GM18498 (cell line): ENCODE measurements around the gene ITPKB.
"Not testable (repeated sequence)": the region's sequence is repeated elsewhere in the genome, so short reads cannot be mapped to it uniquely, and the experiment has no call there.

Source experiments
- ATAC-seq: cut with Tn5 transposase; IDR thresholded peaks from one replicate; pipeline ENCODE4 v1.9.1; 2021; ENCODE audit warnings: mild to moderate bottlenecking, moderate library complexity; ENCODE audit not compliant: unreplicated experiment

The ITPKB gene

GRCh38 chr1:226732856-226733291 lies 6.2 kb downstream of the ITPKB start:
- no peak for ATAC-seq

- ATAC-seq = no peak
Measured at GRCh38 chr1:226731257-226731893, 7.7 kb downstream of the ITPKB start.

GRCh38 chr1:226730836-226731235 lies 8.2 kb downstream of the ITPKB start:
- no peak for ATAC-seq

- ATAC-seq = no peak
Measured at GRCh38 chr1:226730071-226730470, 9.0 kb downstream of the ITPKB start.

- no peak for ATAC-seq
Measured at GRCh38 chr1:226728448-226728847, 10.6 kb downstream of the ITPKB start.

- no peak for ATAC-seq
Measured at GRCh38 chr1:226725897-226726267, 13.2 kb downstream of the ITPKB start.

- no peak for ATAC-seq
Measured at GRCh38 chr1:226723657-226724532, 15.2 kb downstream of the ITPKB start.

GRCh38 chr1:226722901-226723656 lies 16.0 kb downstream of the ITPKB start:
- no peak for ATAC-seq

- ATAC-seq = no peak
Measured at GRCh38 chr1:226722240-226722900, 16.7 kb downstream of the ITPKB start.

- not testable (repeated sequence) for ATAC-seq
Measured at GRCh38 chr1:226720574-226720973, 18.5 kb downstream of the ITPKB start.

- ATAC-seq = no peak
Measured at GRCh38 chr1:226719596-226720387, 19.3 kb downstream of the ITPKB start.

- no peak for ATAC-seq
Measured at GRCh38 chr1:226717256-226717909, 21.7 kb downstream of the ITPKB start.

GRCh38 chr1:226716577-226716976 lies 22.5 kb downstream of the ITPKB start:
- ATAC-seq = no peak

- ATAC-seq = no peak
Measured at GRCh38 chr1:226714148-226714547, 24.9 kb downstream of the ITPKB start.

- ATAC-seq = peak; percentile 21
Measured at GRCh38 chr1:226712742-226713419, 26.2 kb downstream of the ITPKB start.

GRCh38 chr1:226711976-226712741 lies 26.9 kb downstream of the ITPKB start:
- ATAC-seq = peak; percentile 95

- ATAC-seq = no peak
Measured at GRCh38 chr1:226710501-226710900, 28.6 kb downstream of the ITPKB start.

GRCh38 chr1:226709953-226710352 lies 29.1 kb downstream of the ITPKB start:
- ATAC-seq = no peak
